ENCODE measurements around the gene VILL.
"Not testable (repeated sequence)": the region's sequence is repeated elsewhere in the genome, so short reads cannot be mapped to it uniquely, and the experiment has no call there.

VILL gene

DNA sequence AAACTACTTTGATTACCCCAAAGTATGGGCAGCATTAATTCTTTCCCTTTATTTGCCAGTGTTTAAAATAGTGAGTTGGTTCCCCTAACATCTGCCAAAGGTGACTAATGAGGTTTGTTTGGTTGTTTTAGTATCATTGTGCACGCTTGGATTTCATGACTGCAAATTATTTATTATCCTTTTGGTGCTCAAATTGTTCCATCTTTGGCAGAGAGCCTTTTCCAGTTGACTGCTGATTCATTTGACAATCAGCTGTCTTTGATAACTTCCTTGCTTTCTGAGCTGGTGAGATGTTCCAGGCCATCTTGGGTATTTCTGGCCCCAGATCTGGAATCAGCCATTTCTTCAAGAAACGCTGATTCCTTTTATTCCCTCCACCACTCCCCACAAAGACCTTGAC, 57.3 kb downstream of the VILL start:
- DNase-seq, result no peak
- Histone ChIP-seq H4K20me1 (ENCODE audit: insufficient read depth, low read length) (no peaks in the 10 kb centered on the region), H3K36me3 (replicated peaks; ENCODE audit: insufficient read depth, low read length) (no peaks in the 10 kb centered on the region), H3K4me1 (ENCODE audit: low read length) (no peaks in the 10 kb centered on the region), H3K4me2 (ENCODE audit: low read depth, low read length) (no peak overlapping the region), H3K27me3 (replicated peaks; ENCODE audit: insufficient read depth, low read length) (no peaks in the 10 kb centered on the region), H3K4me3 (ENCODE audit: low read length) (no peak overlapping the region), H3K27ac (ENCODE audit: low read length) (no peak overlapping the region), H3F3A (ENCODE audit: insufficient read depth, low read length) (no peaks in the 10 kb centered on the region), H3K9me2 (replicated peaks; ENCODE audit: insufficient read depth, low read length) (no peaks in the 10 kb centered on the region), H3K9ac (ENCODE audit: low read length) (no peak overlapping the region), H3K79me2 (ENCODE audit: low read length) (no peaks in the 10 kb centered on the region), H3K9me3 (replicated peaks; ENCODE audit: insufficient read depth, low read length) (no peaks in the 10 kb centered on the region), H2AFZ (ENCODE audit: low read length) (no peak overlapping the region)
- TF ChIP-seq EZH2phosphoT487 (IDR thresholded peaks at IDR 0.05; ENCODE audit: low read length) (no peak), EZH2 (optimal IDR thresholded peaks at IDR 0.05; ENCODE audit: low read depth, low read length) (no peak)
- TF ChIP-seq, protein P1, sequence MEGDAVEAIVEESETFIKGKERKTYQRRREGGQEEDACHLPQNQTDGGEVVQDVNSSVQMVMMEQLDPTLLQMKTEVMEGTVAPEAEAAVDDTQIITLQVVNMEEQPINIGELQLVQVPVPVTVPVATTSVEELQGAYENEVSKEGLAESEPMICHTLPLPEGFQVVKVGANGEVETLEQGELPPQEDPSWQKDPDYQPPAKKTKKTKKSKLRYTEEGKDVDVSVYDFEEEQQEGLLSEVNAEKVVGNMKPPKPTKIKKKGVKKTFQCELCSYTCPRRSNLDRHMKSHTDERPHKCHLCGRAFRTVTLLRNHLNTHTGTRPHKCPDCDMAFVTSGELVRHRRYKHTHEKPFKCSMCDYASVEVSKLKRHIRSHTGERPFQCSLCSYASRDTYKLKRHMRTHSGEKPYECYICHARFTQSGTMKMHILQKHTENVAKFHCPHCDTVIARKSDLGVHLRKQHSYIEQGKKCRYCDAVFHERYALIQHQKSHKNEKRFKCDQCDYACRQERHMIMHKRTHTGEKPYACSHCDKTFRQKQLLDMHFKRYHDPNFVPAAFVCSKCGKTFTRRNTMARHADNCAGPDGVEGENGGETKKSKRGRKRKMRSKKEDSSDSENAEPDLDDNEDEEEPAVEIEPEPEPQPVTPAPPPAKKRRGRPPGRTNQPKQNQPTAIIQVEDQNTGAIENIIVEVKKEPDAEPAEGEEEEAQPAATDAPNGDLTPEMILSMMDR (IDR thresholded peaks at IDR 0.05; ENCODE audit: low read length), result no peak

DNA sequence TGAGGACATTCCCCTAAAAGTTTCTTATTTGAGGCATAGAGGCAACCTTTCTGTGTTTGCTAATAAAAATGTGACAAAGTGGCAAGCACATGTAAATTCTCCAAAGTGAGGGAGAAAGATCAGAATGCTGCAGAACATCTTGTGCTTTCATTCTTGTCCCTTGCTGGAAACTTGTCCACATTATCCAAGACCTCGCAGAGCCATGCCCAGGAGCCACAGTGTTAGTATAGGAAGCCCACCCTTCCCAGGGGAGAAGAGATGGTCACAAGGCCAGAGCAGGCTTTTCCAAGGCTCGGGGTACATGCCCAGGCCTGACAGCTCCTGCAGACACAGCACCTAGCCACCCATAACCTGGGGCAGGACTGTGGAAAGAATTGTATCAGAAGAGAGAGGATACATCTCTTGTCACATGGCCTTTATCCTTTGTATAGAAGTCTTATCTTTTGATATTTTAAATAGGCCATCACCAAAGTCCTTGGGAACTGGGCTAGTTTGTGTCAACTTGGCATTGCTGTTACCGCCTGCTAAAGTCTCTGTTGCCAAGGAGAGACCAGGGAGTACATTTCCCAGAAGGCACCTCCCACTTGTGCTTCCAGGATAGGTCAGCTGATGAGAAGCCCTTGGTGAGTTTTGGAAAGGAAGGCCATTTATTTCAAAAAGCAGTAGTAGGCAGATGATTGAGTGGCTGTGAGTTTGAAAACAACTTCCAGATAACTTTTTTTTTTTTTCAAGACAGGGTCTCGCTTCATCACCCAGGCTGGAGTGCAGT, 59.0 kb downstream of the VILL start:
- Histone ChIP-seq H3K79me2 (ENCODE audit: low read length) (no peaks in the 10 kb centered on the region), H3K27me3 (replicated peaks; ENCODE audit: insufficient read depth, low read length) (no peaks in the 10 kb centered on the region), H4K20me1 (ENCODE audit: insufficient read depth, low read length) (no peaks in the 10 kb centered on the region), H2AFZ (ENCODE audit: low read length) (no peak overlapping the region), H3K9me3 (replicated peaks; ENCODE audit: insufficient read depth, low read length) (no peaks in the 10 kb centered on the region), H3F3A (ENCODE audit: insufficient read depth, low read length) (no peaks in the 10 kb centered on the region), H3K4me1 (ENCODE audit: low read length) (no peaks in the 10 kb centered on the region), H3K36me3 (replicated peaks; ENCODE audit: insufficient read depth, low read length) (no peaks in the 10 kb centered on the region), H3K4me3 (ENCODE audit: low read length) (no peak overlapping the region), H3K4me2 (ENCODE audit: low read depth, low read length) (no peak overlapping the region), H3K9me2 (replicated peaks; ENCODE audit: insufficient read depth, low read length) (no peaks in the 10 kb centered on the region), H3K27ac (ENCODE audit: low read length) (no peak overlapping the region), H3K9ac (ENCODE audit: low read length) (no peak overlapping the region)
- no peak for DNase-seq
- TF ChIP-seq EZH2 (optimal IDR thresholded peaks at IDR 0.05; ENCODE audit: low read depth, low read length) (no peak), EZH2phosphoT487 (IDR thresholded peaks at IDR 0.05; ENCODE audit: low read length) (no peak)
- TF ChIP-seq, protein P1 (IDR thresholded peaks at IDR 0.05; ENCODE audit: low read length), result no peak

DNA sequence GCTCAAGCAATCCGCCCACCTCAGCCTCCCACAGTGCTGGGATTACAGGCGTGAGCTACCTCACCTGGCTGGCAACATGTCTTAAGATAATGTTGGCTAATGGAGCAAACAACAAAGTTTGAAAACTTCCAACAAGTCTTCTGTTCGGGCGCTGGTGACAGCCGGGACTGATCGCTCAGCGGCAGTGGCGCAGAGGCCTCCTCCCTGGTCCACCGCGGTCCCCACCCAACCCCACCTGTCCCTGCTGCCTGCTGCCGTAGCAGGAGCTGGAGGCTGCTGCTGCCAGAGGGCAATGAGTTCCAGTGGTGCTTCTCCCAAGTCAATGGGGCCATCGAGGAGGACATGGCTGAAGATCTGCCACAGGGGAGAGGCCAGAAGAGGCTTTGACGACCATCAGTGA, 60.5 kb downstream of the VILL start:
- Histone ChIP-seq H3K4me3 (ENCODE audit: low read length) (no peak overlapping the region), H3K9ac (ENCODE audit: low read length) (no peak overlapping the region), H3K79me2 (ENCODE audit: low read length) (no peaks in the 10 kb centered on the region), H3F3A (ENCODE audit: insufficient read depth, low read length) (no peaks in the 10 kb centered on the region), H3K9me2 (replicated peaks; ENCODE audit: insufficient read depth, low read length) (no peaks in the 10 kb centered on the region), H3K4me2 (ENCODE audit: low read depth, low read length) (no peak overlapping the region), H3K9me3 (replicated peaks; ENCODE audit: insufficient read depth, low read length) (no peaks in the 10 kb centered on the region), H3K27me3 (replicated peaks; ENCODE audit: insufficient read depth, low read length) (no peaks in the 10 kb centered on the region), H2AFZ (ENCODE audit: low read length) (no peak overlapping the region), H3K27ac (ENCODE audit: low read length) (no peak overlapping the region), H4K20me1 (ENCODE audit: insufficient read depth, low read length) (no peaks in the 10 kb centered on the region), H3K36me3 (replicated peaks; ENCODE audit: insufficient read depth, low read length) (no peaks in the 10 kb centered on the region), H3K4me1 (ENCODE audit: low read length) (no peaks in the 10 kb centered on the region)
- no peak for DNase-seq
- TF ChIP-seq EZH2 (optimal IDR thresholded peaks at IDR 0.05; ENCODE audit: low read depth, low read length), result no peak
- no peak for TF ChIP-seq EZH2phosphoT487 (IDR thresholded peaks at IDR 0.05; ENCODE audit: low read length)
- TF ChIP-seq, protein P1 (IDR thresholded peaks at IDR 0.05; ENCODE audit: low read length), result no peak

DNA sequence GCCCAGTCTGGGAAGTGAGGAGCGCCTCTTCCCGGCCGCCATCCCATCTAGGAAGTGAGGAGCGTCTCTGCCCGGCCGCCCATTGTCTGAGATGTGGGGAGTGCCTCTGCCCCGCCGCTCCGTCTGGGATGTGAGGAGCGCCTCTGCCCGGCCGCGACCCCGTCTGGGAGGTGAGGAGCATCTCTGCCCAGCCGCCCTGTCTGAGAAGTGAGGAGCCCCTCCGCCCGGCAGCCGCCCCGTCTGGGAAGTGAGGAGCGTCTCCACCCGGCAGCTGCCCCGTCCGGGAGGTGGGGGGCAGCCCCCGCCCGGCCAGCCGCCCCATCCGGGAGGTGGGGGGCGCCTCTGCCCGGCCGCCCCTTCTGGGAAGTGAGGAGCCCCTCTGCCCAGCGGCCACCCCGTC, 62.7 kb downstream of the VILL start:
- DNase-seq; H3K36me3 ChIP-seq (replicated peaks; ENCODE audit: insufficient read depth, low read length); H2AFZ ChIP-seq (ENCODE audit: low read length); H3K9me3 ChIP-seq (replicated peaks; ENCODE audit: insufficient read depth, low read length); H3F3A ChIP-seq (ENCODE audit: insufficient read depth, low read length); H4K20me1 ChIP-seq (ENCODE audit: insufficient read depth, low read length); H3K9ac ChIP-seq (ENCODE audit: low read length); H3K4me2 ChIP-seq (ENCODE audit: low read depth, low read length); H3K4me3 ChIP-seq (ENCODE audit: low read length); H3K79me2 ChIP-seq (ENCODE audit: low read length); H3K4me1 ChIP-seq (ENCODE audit: low read length); H3K27ac ChIP-seq (ENCODE audit: low read length); H3K9me2 ChIP-seq (replicated peaks; ENCODE audit: insufficient read depth, low read length); H3K27me3 ChIP-seq (replicated peaks; ENCODE audit: insufficient read depth, low read length): not testable (repeated sequence)

DNA sequence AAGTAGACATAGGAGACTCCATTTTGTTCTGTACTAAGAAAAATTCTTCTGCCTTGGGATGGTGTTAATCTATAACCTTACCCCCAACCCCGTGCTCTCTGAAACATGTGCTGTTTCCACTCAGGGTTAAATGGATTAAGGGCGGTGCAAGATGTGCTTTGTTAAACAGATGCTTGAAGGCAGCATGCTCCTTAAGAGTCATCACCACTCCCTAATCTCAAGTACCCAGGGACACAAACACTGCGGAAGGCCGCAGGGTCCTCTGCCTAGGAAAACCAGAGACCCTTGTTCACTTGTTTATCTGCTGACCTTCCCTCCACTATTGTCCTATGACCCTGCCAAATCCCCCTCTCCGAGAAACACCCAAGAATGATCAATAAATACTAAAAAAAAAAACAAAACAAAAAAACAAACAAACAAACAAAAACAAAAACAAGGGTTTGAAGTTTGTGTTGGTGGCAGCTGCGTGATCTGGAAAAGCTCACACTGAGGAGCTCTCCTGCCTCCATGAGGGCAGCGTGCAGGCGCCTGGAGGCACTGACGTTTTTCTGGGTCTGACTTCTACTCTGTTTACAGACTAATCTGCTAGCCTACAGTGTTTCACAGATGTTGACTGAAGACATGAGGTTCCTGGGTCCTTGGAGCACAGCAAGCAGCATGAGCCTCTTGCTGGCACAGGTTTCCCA, 63.4 kb downstream of the VILL start:
- not testable (repeated sequence) for H3K27me3 ChIP-seq (replicated peaks; ENCODE audit: insufficient read depth, low read length); H3K4me1 ChIP-seq (ENCODE audit: low read length)

More for the DNA sequence above, 63.4 kb downstream of the VILL start:
- not testable (repeated sequence) for H3K9me2 ChIP-seq (replicated peaks; ENCODE audit: insufficient read depth, low read length); H3K9me3 ChIP-seq (replicated peaks; ENCODE audit: insufficient read depth, low read length); H3K4me2 ChIP-seq (ENCODE audit: low read depth, low read length); H3K36me3 ChIP-seq (replicated peaks; ENCODE audit: insufficient read depth, low read length); H3K4me3 ChIP-seq (ENCODE audit: low read length); H2AFZ ChIP-seq (ENCODE audit: low read length); DNase-seq; H3F3A ChIP-seq (ENCODE audit: insufficient read depth, low read length); H4K20me1 ChIP-seq (ENCODE audit: insufficient read depth, low read length); H3K9ac ChIP-seq (ENCODE audit: low read length); H3K27ac ChIP-seq (ENCODE audit: low read length); H3K79me2 ChIP-seq (ENCODE audit: low read length)
